ENCODE measurements around the gene SIGLEC12. TPM values are rescaled to one million over a fixed set of nuclear protein-coding genes. Genes with fewer than 3 reads are reported as not detected.

SIGLEC12 gene
- polyA plus RNA-seq, 2 of the 4 experiments (the other 2 are of a cell fraction) = not detected

DNA sequence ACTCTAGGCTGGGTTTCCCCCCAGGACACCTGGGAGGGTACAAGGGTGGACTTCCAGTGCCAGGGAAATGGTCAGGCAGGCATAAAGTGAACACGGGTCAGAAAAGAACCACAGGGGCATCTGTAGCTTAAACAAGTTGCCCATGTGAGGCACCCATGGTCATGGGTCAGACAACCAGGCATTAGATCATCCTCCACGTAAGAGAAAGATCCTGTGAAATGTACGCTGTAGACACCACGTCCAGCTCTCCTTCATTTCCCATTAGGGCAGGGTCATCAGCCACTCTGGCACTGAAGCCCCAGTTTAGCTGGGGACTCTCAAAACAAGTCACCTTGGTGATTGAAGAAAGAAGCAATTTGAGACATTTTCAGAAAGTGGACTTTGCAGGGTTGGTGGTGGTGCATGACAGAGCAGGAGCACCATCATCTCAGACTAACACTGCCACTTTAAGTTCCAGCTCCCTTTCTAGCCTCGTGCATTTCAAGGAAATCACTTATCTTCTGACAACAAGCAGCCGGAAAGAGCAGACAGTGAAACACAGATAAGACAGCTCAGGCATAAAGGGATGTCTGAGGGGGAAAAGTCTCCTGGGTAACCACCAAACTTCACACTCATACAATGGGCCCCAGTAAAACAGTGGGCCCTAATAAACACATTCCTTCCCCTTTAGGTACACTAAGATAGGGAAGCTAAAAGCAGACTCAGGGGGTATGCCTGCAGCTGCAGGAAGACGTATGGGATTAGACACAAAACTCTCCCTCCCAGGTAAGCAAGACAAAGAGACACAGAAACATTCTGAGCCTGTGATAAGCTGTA, 46.0 kb upstream of the SIGLEC12 start:
- POLR2A ChIA-PET = interaction anchor here (0.6 kb wide), 1 partner anchor 16 kb away, joined by 7 read pairs; no protein-coding TSS in a partner anchor
- no peak for FAIRE-seq
- no peaks in the 10 kb centered on the region for H3K4me1 ChIP-seq
- TF ChIP-seq CHD2 (IDR thresholded peaks at IDR 0.05; ENCODE audit: low read length, partially characterized antibody) = no peak
- TF ChIP-seq MAFK (IDR thresholded peaks at IDR 0.05; ENCODE audit: partially characterized antibody) = no peak
- TF ChIP-seq REST (IDR thresholded peaks at IDR 0.05) = no peak
- no peak for TF ChIP-seq CBX2 (IDR thresholded peaks at IDR 0.05; ENCODE audit: borderline replicate concordance, low read depth)
- no peak for TF ChIP-seq HOXB13 (CRISPR knock-in tag; IDR thresholded peaks at IDR 0.05; ENCODE audit: low read depth)
- TF ChIP-seq E2F6 (IDR thresholded peaks at IDR 0.05; ENCODE audit: borderline replicate concordance, low read depth) = no peak
- TF ChIP-seq MYC (IDR thresholded peaks at IDR 0.05; ENCODE audit: borderline replicate concordance, low read length) = no peak
- no peak for TF ChIP-seq RAD21 (conservative IDR thresholded peaks at IDR 0.05 in 1 of 2, IDR thresholded peaks at IDR 0.05 in 1 of 2)
- TF ChIP-seq POLR2A (IDR thresholded peaks at IDR 0.05; ENCODE audit: low read length) = no peak
- CTCF ChIA-PET = interaction anchor here (0.7 to 4.7 kb wide), 6 partner anchors 33 to 110 kb away, joined by 3 to 15 read pairs (median 3); no protein-coding TSS in a partner anchor
- no peak overlapping the region for H3K27ac ChIP-seq
- ATAC-seq = no peak
- 3% methylated on average over 7 of the region's 7 CpGs for WGBS (ENCODE audit: missing lambda C conversion rate)
- H3K9me3 ChIP-seq = peaks cover 3% of the 10 kb centered on the region; the same call in 1 of the 3 replicates
- no peak overlapping the region for H3K4me3 ChIP-seq
- no peak for DNase-seq (ENCODE audit: low read depth in 1 of 2, low spot score in 1 of 2)
- no peak overlapping the region for H3K4me2 ChIP-seq

DNA sequence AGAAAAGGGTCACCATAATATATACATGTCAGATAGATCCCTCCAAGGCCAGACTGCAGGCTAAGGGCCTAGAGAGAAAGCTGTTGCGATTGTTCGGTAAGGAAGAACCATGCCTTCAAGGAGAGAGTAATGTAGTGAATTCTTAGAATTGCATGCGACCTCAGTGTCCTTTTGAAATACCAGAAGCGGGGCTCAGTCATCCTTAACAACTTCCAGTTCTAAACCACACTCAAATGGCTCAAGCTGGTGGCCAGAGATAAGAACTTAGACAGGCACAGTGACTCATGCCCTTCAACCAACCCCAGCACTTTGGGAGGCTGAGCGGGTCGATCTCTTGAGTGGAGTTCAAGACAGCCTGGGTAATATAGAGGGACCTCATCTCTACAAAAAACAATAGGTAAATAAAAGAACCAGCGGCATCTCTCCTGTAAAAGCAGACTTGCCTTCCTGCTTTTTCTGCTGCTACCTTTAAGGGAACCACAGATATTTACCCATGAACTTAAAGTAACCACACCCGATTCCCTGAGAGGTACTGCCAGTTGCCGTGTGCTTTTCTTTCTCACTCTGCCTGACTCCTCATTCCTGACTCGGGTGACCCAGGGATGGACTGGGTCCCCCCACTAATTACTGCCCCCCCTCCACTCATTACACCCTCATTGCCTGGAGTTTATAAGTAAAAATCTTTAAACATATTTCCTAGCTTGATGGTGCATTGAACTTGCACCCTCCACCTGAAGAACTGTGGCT, 45.2 kb upstream of the SIGLEC12 start:
- FAIRE-seq (no peak), ATAC-seq (no peak)

More for the DNA sequence above, 45.2 kb upstream of the SIGLEC12 start:
- Histone ChIP-seq H3K4me3 (no peak overlapping the region), H3K27ac (no peak overlapping the region), H3K9me3 (peaks cover 3% of the 10 kb centered on the region; the same call in 1 of the 3 replicates), H3K4me2 (no peak overlapping the region), H3K4me1 (no peaks in the 10 kb centered on the region)
- 16% methylated on average over 10 of the region's 10 CpGs for whole genome bisulfite sequencing (ENCODE audit: missing lambda C conversion rate)
- CTCF ChIA-PET = interaction anchor here (0.8 to 4.7 kb wide), 4 partner anchors 32 to 94 kb away, joined by 3 to 15 read pairs (median 4); no protein-coding TSS in a partner anchor
- TF ChIP-seq POLR2AphosphoS2 (conservative IDR thresholded peaks at IDR 0.05; ENCODE audit: low read length) = no peak
- no peak for TF ChIP-seq ELK1 (IDR thresholded peaks at IDR 0.05; ENCODE audit: low read depth, low read length)
- TF ChIP-seq HOXB13 (CRISPR knock-in tag; IDR thresholded peaks at IDR 0.05; ENCODE audit: low read depth) = no peak
- no peak for DNase-seq (ENCODE audit: low read depth in 1 of 2, low spot score in 1 of 2)
- POLR2A ChIA-PET = interaction anchor here (0.6 kb wide), 1 partner anchor 16 kb away, joined by 7 read pairs; no protein-coding TSS in a partner anchor
